ENCODE data around the gene RETREG2.
A peak's percentile ranks its signal among the peaks of the same experiment; 100 is the strongest.

DNA sequence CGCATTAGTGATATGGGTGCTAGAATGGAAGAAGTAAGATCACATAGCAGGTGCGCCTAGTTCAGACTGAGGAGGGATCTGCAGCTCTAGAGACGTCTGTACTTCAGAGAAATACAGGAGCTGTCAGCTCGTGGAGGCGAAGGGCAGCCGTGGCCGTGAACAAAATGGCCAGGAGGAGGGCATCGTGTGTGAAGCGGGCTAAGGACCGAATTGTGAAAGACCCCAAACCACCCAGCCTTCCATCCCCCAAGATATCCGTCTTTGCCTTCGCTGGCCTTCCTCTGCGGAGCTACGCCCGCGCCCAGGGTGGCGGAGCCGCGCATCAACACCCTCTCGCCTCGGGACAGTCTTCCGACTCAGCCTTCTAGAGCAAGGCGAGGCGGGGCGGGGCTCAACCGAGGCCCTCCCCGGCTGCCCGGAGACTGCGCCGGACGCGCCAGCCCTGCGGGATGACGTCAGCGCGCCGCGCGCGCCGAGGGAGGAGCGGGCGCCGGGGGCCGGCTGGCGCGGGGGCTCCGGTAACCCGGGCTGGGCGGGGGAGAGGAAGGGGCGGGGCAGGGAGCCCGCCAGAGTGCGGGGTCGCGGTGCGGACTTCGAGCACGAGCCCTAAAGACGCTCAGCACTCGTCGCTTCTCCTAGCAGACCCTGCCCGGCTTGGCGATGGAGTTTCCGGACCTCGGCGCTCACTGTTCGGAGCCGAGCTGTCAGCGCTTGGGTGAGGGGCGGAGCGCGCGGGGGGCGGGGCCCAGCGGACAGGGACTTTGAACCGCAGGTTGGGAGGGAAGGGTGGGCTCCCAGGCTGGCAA is 28.5 kb downstream of the RETREG2 start, which contains the start of gene ZFAND2B:
- peak; percentile 96 for TF ChIP-seq POLR2A (IDR thresholded peaks at IDR 0.05)
- TF ChIP-seq, protein P1, sequence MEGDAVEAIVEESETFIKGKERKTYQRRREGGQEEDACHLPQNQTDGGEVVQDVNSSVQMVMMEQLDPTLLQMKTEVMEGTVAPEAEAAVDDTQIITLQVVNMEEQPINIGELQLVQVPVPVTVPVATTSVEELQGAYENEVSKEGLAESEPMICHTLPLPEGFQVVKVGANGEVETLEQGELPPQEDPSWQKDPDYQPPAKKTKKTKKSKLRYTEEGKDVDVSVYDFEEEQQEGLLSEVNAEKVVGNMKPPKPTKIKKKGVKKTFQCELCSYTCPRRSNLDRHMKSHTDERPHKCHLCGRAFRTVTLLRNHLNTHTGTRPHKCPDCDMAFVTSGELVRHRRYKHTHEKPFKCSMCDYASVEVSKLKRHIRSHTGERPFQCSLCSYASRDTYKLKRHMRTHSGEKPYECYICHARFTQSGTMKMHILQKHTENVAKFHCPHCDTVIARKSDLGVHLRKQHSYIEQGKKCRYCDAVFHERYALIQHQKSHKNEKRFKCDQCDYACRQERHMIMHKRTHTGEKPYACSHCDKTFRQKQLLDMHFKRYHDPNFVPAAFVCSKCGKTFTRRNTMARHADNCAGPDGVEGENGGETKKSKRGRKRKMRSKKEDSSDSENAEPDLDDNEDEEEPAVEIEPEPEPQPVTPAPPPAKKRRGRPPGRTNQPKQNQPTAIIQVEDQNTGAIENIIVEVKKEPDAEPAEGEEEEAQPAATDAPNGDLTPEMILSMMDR (IDR thresholded peaks at IDR 0.05): peak in 1 of 4 donors; percentile 26

Data from right lobe of liver (tissue), 4 donors.